Activated CD4-positive, alpha-beta T cell treated with anti-CD3 and anti-CD28 coated beads for 36 hours (primary cell): ENCODE results near the gene CNIH2. TPM values are rescaled to one million over a fixed set of nuclear protein-coding genes. Genes with fewer than 3 reads are reported as not detected.
"Not testable (repeated sequence)": the region's sequence is repeated elsewhere in the genome, so short reads cannot be mapped to it uniquely, and the experiment has no call there.

Experiments
- ATAC-seq: fragments of 200-7000 bp; cut with Tn5 transposase; one replicate; pipeline ENCODE4 v1.10.0; 2021; ENCODE audit warnings: mild to moderate bottlenecking, moderate library complexity
- CTCF ChIA-PET: fragments of 350-600 bp; sonication (Branson Sonifier 250); formaldehyde crosslinking; loops from one replicate; lab custom pipeline; 2021; ENCODE audit warnings: antibody characterized with exemption; lab: Charles Lee
- POLR2A ChIA-PET: fragments of 350-600 bp; sonication (Branson Sonifier 250); formaldehyde crosslinking; loops from one replicate; lab custom pipeline; 2021; ENCODE audit warnings: antibody characterized with exemption, inconsistent platforms; lab: Charles Lee
- DNase-seq: peaks from one replicate; pipeline ENCODE4 v3.0.0-alpha.2; 2020
- H3K27ac Mint-ChIP-seq: one replicate; pipeline ENCODE4 v1.8.0; 2021; ENCODE audit warnings: mixed read lengths
- H3K27me3 Mint-ChIP-seq: one replicate; pipeline ENCODE4 v1.8.0; 2021; ENCODE audit warnings: mixed read lengths
- H3K36me3 Mint-ChIP-seq: one replicate; pipeline ENCODE4 v1.8.0; 2021; ENCODE audit warnings: low read depth, mixed read lengths
- H3K4me1 Mint-ChIP-seq: one replicate; pipeline ENCODE4 v1.8.0; 2021; ENCODE audit warnings: mixed read lengths
- H3K4me3 Mint-ChIP-seq: one replicate; pipeline ENCODE4 v1.8.0; 2021; ENCODE audit warnings: mild to moderate bottlenecking, moderate library complexity, mixed read lengths
- H3K9me3 Mint-ChIP-seq: one replicate; pipeline ENCODE4 v1.8.0; 2021; ENCODE audit warnings: low read depth, mixed read lengths
- intact Hi-C, 2 experiments: fragments of 100-400 bp; cut with DNase I in 1 of 2; cut with micrococcal nuclease in 1 of 2; formaldehyde crosslinking; loops; one replicate each; pipeline versions ENCODE4 v1.14.2 to v1.15.1; 2022 to 2024; cut with DNase I, micrococcal nuclease
- total RNA-seq, 2 experiments: library from RNA; stranded (reverse); gene quantifications; one replicate each; pipeline ENCODE4 v1.2.3, GENCODE V29; 2021

CNIH2 gene
- total RNA-seq, 2 experiments from 2014 or later = 1.3 to 1.6 TPM

DNA sequence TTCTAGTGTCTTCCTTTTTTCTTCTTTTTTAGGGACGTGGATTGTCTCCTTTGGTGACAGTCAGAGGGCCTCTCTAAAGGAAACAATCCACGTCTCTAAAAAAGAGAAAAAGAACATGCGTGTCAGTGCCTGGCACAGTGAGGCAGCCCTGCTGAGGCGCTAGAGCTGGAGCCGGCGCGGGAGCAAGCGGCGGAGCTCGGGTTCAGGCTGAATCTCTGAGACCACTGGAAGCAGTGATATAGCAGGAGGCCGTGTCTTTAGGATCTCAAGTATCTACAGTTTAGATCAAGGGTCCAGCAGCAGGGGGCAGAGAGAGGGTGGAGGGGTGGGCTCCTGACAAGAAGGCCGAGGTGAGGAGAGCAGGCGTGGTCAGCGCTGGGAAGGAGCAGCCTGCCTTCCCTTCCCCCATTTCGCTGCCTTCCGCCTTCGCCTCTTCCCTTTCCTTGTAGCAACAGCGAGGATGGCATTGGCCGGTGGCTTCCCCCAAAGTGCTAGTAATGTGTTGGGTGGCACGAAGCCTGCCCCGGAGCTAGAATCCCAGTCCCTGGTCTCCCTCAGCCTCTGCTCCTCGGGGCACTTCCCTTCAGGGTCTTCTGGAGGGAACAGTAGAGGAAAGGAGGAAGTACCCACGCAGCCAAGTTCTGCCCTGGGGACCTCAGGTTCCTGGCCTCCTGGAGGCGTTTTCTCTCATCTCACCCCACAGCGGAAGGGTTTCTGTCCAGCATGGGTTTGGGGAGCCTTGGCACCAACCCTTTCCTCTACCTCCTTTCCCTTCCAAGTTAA, 37.8 kb upstream of the CNIH2 start:
- Mint-ChIP-seq H3K9me3 (no peaks in the 10 kb centered on the region), H3K4me3 (no peak overlapping the region), H3K27me3 (no peaks in the 10 kb centered on the region), H3K4me1 (no peaks in the 10 kb centered on the region), H3K36me3 (peaks cover 7% of the 10 kb centered on the region), H3K27ac (no peak overlapping the region)
- intact Hi-C loops = no loop called here
- ChIA-PET POLR2A (interaction anchor here (0.6 kb wide), 1 partner anchor 42 kb away, joined by 3 read pairs; no protein-coding TSS in a partner anchor), CTCF (interaction anchor here (0.7 to 1.5 kb wide), 4 partner anchors 13 to 100 kb away, joined by 3 to 7 read pairs (median 4); no protein-coding TSS in a partner anchor)
- ATAC-seq = no peak
- no peak for DNase-seq

GRCh38 chr11:66240781-66241136, 37.2 kb upstream of the CNIH2 start:
- Mint-ChIP-seq H3K4me3 (no peak overlapping the region), H3K9me3 (no peaks in the 10 kb centered on the region), H3K4me1 (no peaks in the 10 kb centered on the region), H3K27ac (no peak overlapping the region), H3K36me3 (peaks cover 7% of the 10 kb centered on the region), H3K27me3 (no peaks in the 10 kb centered on the region)
- intact Hi-C loops = no loop called here
- DNase-seq (no peak), ATAC-seq (no peak)
- ChIA-PET POLR2A (interaction anchor here (0.6 kb wide), 1 partner anchor 43 kb away, joined by 3 read pairs; no protein-coding TSS in a partner anchor), CTCF (interaction anchor here (0.9 to 1.5 kb wide), 3 partner anchors 13 to 19 kb away, joined by 4 to 7 read pairs (median 5); no protein-coding TSS in a partner anchor)

- ChIA-PET CTCF (interaction anchor here (0.5 to 0.6 kb wide), 4 partner anchors 13 to 463 kb away, joined by 3 to 5 read pairs (median 4); no protein-coding TSS in a partner anchor), POLR2A (no interaction called here)
- intact Hi-C loops = no loop called here
- ATAC-seq (no peak), DNase-seq (no peak)
- Mint-ChIP-seq H3K27ac (peak overlapping the region; percentile 55), H3K9me3 (no peaks in the 10 kb centered on the region), H3K27me3 (no peaks in the 10 kb centered on the region), H3K4me1 (no peaks in the 10 kb centered on the region), H3K36me3 (peaks cover 9% of the 10 kb centered on the region), H3K4me3 (no peak overlapping the region)
These were observed 35.7 kb upstream of the CNIH2 start for GRCh38 chr11:66242095-66242765.

- H3K27me3 Mint-ChIP-seq = no peaks in the 10 kb centered on the region
- no peak overlapping the region for H3K4me3 Mint-ChIP-seq
- CTCF ChIA-PET = interaction anchor here (1.0 kb wide), 1 partner anchor 22 kb away, joined by 4 read pairs; no protein-coding TSS in a partner anchor
- no peak for DNase-seq
- peak overlapping the region; percentile 24 for H3K27ac Mint-ChIP-seq
- no peaks in the 10 kb centered on the region for H3K9me3 Mint-ChIP-seq
- POLR2A ChIA-PET = no interaction called here
- H3K36me3 Mint-ChIP-seq = peaks cover 9% of the 10 kb centered on the region
- no peaks in the 10 kb centered on the region for H3K4me1 Mint-ChIP-seq
- ATAC-seq = peak; percentile 23
- intact Hi-C loops = no loop called here
These were observed 34.0 kb upstream of the CNIH2 start for GRCh38 chr11:66243782-66244535.

- no peaks in the 10 kb centered on the region for H3K27me3 Mint-ChIP-seq
- intact Hi-C loops = no loop called here
- DNase-seq = no peak
- H3K4me1 Mint-ChIP-seq = peaks cover 2% of the 10 kb centered on the region
- H3K36me3 Mint-ChIP-seq = peaks cover 12% of the 10 kb centered on the region
- H3K9me3 Mint-ChIP-seq = no peaks in the 10 kb centered on the region
- POLR2A ChIA-PET = no interaction called here
- no peak overlapping the region for H3K4me3 Mint-ChIP-seq
- peak overlapping the region; percentile 38 for H3K27ac Mint-ChIP-seq
- ATAC-seq = no peak
- CTCF ChIA-PET = interaction anchor here (0.6 to 1.1 kb wide), 2 partner anchors 25 to 116 kb away, joined by 3 read pairs; no protein-coding TSS in a partner anchor
These were observed 30.7 kb upstream of the CNIH2 start for GRCh38 chr11:66247295-66247694.

GRCh38 chr11:66247801-66248200, 30.2 kb upstream of the CNIH2 start:
- intact Hi-C loops = no loop called here
- no peaks in the 10 kb centered on the region for H3K9me3 Mint-ChIP-seq
- H3K4me3 Mint-ChIP-seq = no peak overlapping the region
- ChIA-PET CTCF (interaction anchor here (1.1 kb wide), 1 partner anchor 25 kb away, joined by 3 read pairs; no protein-coding TSS in a partner anchor), POLR2A (no interaction called here)
- no peak for DNase-seq
- peaks cover 12% of the 10 kb centered on the region for H3K36me3 Mint-ChIP-seq
- no peak for ATAC-seq
- peak overlapping the region; percentile 38 for H3K27ac Mint-ChIP-seq
- no peaks in the 10 kb centered on the region for H3K27me3 Mint-ChIP-seq
- peaks cover 2% of the 10 kb centered on the region for H3K4me1 Mint-ChIP-seq

GRCh38 chr11:66248903-66249302, 29.1 kb upstream of the CNIH2 start:
- ATAC-seq = no peak
- no peak for DNase-seq
- intact Hi-C loops = no loop called here
- H3K27me3 Mint-ChIP-seq = no peaks in the 10 kb centered on the region
- no peak overlapping the region for H3K4me3 Mint-ChIP-seq
- no peaks in the 10 kb centered on the region for H3K9me3 Mint-ChIP-seq
- peaks cover 10% of the 10 kb centered on the region for H3K36me3 Mint-ChIP-seq
- peak overlapping the region; percentile 15 for H3K27ac Mint-ChIP-seq
- CTCF ChIA-PET = no interaction called here
- POLR2A ChIA-PET = no interaction called here
- peaks cover 2% of the 10 kb centered on the region for H3K4me1 Mint-ChIP-seq

- POLR2A ChIA-PET = no interaction called here
These were observed 26.2 kb upstream of the CNIH2 start for GRCh38 chr11:66251809-66252208.

DNA sequence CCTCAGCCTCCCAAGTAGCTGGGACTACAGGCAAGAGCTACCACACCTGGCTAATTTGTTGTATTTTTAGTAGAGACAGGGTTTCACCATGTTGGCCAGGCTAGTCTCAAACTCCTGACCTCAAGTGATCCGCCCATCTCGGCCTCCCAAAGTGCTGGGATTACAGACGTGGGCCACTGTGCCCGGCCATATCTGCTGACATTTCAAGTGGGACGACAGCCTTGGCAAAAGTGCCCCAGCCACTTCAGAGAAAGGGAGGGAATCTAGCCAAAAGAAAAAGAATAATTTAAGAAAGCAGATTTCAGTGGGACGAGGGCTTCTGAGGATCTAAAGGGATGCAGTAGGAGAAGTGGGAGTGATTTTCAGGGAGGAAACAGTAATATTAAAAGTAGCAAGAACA, 24.9 kb upstream of the CNIH2 start:
- not testable (repeated sequence) for H3K27ac Mint-ChIP-seq

More at GRCh38 chr11:66251809-66252208, 26.2 kb upstream of the CNIH2 start:
- Mint-ChIP-seq H3K4me3 (no peak overlapping the region), H3K36me3 (peaks cover 6% of the 10 kb centered on the region), H3K4me1 (peaks cover 14% of the 10 kb centered on the region), H3K27ac (peak overlapping the region; percentile 24), H3K27me3 (no peaks in the 10 kb centered on the region), H3K9me3 (no peaks in the 10 kb centered on the region)
- DNase-seq (no peak), ATAC-seq (no peak)
- intact Hi-C loops = no loop called here
- CTCF ChIA-PET = interaction anchor here (0.6 kb wide), 1 partner anchor 230 kb away, joined by 3 read pairs; no protein-coding TSS in a partner anchor

GRCh38 chr11:66258473-66258893, 19.5 kb upstream of the CNIH2 start:
- ATAC-seq (peak; percentile 0), DNase-seq (no peak)
- ChIA-PET POLR2A (interaction anchor here (0.6 kb wide), 1 partner anchor 847 kb away, joined by 3 read pairs; no protein-coding TSS in a partner anchor), CTCF (interaction anchor here (0.6 to 1.5 kb wide), 4 partner anchors 22 to 300 kb away, joined by 3 to 7 read pairs (median 3); partner anchors contain the start of gene YIF1A)
- Mint-ChIP-seq H3K27ac (peak overlapping the region; percentile 65), H3K36me3 (peaks cover 22% of the 10 kb centered on the region), H3K4me3 (peak overlapping the region; percentile 95), H3K9me3 (no peaks in the 10 kb centered on the region), H3K4me1 (peaks cover 32% of the 10 kb centered on the region), H3K27me3 (no peaks in the 10 kb centered on the region)
- intact Hi-C loops = no loop called here

More for the DNA sequence above, 24.9 kb upstream of the CNIH2 start:
- ATAC-seq, H3K4me3 Mint-ChIP-seq, H3K27me3 Mint-ChIP-seq, H3K9me3 Mint-ChIP-seq, POLR2A ChIA-PET, H3K36me3 Mint-ChIP-seq, intact Hi-C loops, DNase-seq: not testable (repeated sequence)
- peaks cover 16% of the 10 kb centered on the region for H3K4me1 Mint-ChIP-seq
- CTCF ChIA-PET = interaction anchor here (0.9 to 1.4 kb wide), 2 partner anchors 26 to 31 kb away, joined by 3 to 4 read pairs; no protein-coding TSS in a partner anchor
